ENCODE measurements around the gene ZNF469.

- TF ChIP-seq CTCF (IDR thresholded peaks at IDR 0.05) (no peak), POLR2A (IDR thresholded peaks at IDR 0.05) (no peak)
These were observed 23.6 kb downstream of the ZNF469 start for GRCh38 chr16:88406096-88407041.

Measured in testis (tissue), 2 donors.